Duodenal mucosa (tissue), 2 donors: Measurements from ENCODE around the gene OR9Q1.

Experiments used
- H3K27ac ChIP-seq: one replicate; pipeline ENCODE4 v1.7.0; 2013; ENCODE audit warnings: low read depth, low read length
- H3K27me3 ChIP-seq, 2 donors: one replicate each; pipeline ENCODE4 v1.7.0; 2013; ENCODE audit warnings: low read length in 2 of 2, control low read depth in 1 of 2; ENCODE audit not compliant: insufficient read depth in 2 of 2, control insufficient read depth in 1 of 2
- H3K36me3 ChIP-seq, 2 donors: one replicate each; pipeline ENCODE4 v1.7.0; 2013; ENCODE audit warnings: low read length in 2 of 2, control low read depth in 1 of 2; ENCODE audit not compliant: insufficient read depth in 2 of 2, control insufficient read depth in 1 of 2
- H3K4me1 ChIP-seq, 2 donors: one replicate each; pipeline ENCODE4 v1.7.0; 2013; ENCODE audit warnings: low read length in 2 of 2, control low read depth in 1 of 2; ENCODE audit not compliant: insufficient read depth in 2 of 2, control insufficient read depth in 1 of 2
- H3K4me3 ChIP-seq, 2 donors: one replicate each; pipeline ENCODE4 v1.7.0; 2013; ENCODE audit warnings: low read length in 2 of 2, low read depth in 1 of 2
- H3K9ac ChIP-seq, 2 donors: one replicate each; pipeline ENCODE4 v1.7.0; 2013; ENCODE audit warnings: low read length in 2 of 2, low read depth in 1 of 2
- H3K9me3 ChIP-seq, 2 donors: one replicate each; pipeline ENCODE4 v1.7.0; 2013; ENCODE audit warnings: low read length in 2 of 2, control low read depth in 1 of 2; ENCODE audit not compliant: control insufficient read depth in 1 of 2

The OR9Q1 gene

DNA sequence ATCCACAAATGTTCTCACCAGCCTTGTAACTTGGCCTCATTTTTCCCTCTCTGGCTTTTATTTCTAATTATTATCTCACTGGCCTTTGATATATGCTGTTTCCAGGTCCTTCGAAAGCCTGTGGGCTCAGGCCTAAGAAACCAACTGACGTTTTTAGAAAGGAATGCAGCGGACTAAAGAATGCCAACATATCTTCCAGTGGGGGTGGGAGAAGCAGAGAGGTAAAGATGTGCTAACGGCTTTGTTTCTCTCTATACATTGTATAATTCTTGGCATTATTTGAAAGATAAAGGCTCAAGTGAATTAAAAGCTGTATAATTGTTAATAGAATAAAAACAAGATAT, 35.3 kb downstream of the OR9Q1 start:
- no peaks in the 10 kb centered on the region for H3K36me3 ChIP-seq
- no peaks in the 10 kb centered on the region for H3K9me3 ChIP-seq
- H3K9ac ChIP-seq, result no peak overlapping the region
- no peaks in the 10 kb centered on the region for H3K27me3 ChIP-seq
- no peak overlapping the region for H3K4me3 ChIP-seq
- no peak overlapping the region for H3K27ac ChIP-seq
- H3K4me1 ChIP-seq, result peaks cover 6 to 7% of the 10 kb centered on the region in 2 donors

DNA sequence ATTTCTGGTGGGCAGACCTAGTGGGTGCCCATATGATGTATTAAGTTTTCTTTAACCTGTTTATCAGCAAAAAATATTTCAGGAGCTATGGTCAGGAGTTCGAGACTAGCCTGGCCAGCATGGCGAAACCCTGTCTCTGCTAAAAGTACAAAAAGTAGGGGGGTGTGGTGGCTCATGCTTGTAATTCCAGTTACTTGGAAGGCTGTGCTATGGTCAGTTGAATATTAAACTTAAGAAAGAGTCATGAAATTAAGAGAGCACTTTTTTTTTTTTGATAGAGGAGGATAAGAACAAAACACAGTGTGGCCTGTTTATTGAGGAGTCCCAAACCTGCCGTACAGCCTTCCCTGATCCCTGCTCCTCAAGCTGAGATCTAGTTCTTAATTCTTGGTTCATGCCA, 36.9 kb downstream of the OR9Q1 start:
- H3K4me1 ChIP-seq, result peaks cover 6 to 7% of the 10 kb centered on the region in 2 donors
- H3K27me3 ChIP-seq, result no peaks in the 10 kb centered on the region
- H3K27ac ChIP-seq, result no peak overlapping the region
- H3K4me3 ChIP-seq, result no peak overlapping the region
- H3K36me3 ChIP-seq, result no peaks in the 10 kb centered on the region
- H3K9ac ChIP-seq, result no peak overlapping the region
- H3K9me3 ChIP-seq, result no peaks in the 10 kb centered on the region

- Histone ChIP-seq H3K9ac (no peak overlapping the region), H3K27ac (no peak overlapping the region), H3K4me3 (no peak overlapping the region), H3K9me3 (no peaks in the 10 kb centered on the region), H3K27me3 (no peaks in the 10 kb centered on the region), H3K4me1 (peaks cover 6 to 7% of the 10 kb centered on the region in 2 donors), H3K36me3 (no peaks in the 10 kb centered on the region)
Measured at GRCh38 chr11:58060939-58061672, 37.4 kb downstream of the OR9Q1 start.

DNA sequence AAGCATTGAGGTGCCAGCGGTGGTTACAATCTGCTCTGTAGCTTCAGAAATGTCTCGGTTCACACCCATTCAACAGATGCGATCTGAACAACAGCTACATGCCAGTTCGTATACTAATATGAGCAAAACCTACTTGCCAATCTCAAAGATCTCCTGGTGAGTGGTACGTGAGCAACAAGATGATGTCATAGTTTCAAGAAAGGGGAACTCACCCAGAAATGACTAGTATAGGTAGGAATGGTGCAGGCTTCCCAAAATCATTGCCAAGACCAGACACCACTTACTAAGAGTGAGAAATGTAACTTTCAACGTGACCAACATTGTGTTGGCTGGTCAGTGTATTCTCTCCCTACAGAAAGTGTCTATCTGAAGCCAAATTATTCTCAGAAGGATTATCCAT, 38.1 kb downstream of the OR9Q1 start:
- Histone ChIP-seq H3K9ac (no peak overlapping the region), H3K9me3 (no peaks in the 10 kb centered on the region), H3K27me3 (no peaks in the 10 kb centered on the region), H3K4me1 (peaks cover 6 to 7% of the 10 kb centered on the region in 2 donors), H3K4me3 (no peak overlapping the region), H3K36me3 (no peaks in the 10 kb centered on the region), H3K27ac (no peak overlapping the region)

DNA sequence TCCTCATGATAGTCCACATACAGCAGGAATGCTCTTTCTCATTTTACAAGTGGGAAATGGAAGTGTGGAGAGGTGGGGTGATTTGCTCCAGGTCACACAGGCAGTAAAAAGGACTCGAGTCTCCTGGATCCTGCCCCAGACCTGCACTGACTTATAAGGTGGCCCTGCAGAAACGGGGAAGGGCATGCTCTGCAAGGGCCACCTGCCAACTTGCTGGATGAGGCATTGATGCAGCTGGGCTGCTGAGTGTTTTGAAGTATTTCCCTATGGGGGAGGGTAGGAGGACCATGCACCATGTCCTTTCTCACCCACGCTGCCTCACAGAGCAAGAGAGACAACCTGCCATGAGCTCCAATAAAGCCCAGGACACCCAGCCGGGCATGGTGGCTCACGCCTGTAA, 44.0 kb downstream of the OR9Q1 start:
- no peaks in the 10 kb centered on the region for H3K27me3 ChIP-seq
- no peaks in the 10 kb centered on the region for H3K4me1 ChIP-seq
- H3K27ac ChIP-seq, result no peak overlapping the region
- no peaks in the 10 kb centered on the region for H3K36me3 ChIP-seq
- no peak overlapping the region for H3K9ac ChIP-seq
- no peaks in the 10 kb centered on the region for H3K9me3 ChIP-seq
- no peak overlapping the region for H3K4me3 ChIP-seq

DNA sequence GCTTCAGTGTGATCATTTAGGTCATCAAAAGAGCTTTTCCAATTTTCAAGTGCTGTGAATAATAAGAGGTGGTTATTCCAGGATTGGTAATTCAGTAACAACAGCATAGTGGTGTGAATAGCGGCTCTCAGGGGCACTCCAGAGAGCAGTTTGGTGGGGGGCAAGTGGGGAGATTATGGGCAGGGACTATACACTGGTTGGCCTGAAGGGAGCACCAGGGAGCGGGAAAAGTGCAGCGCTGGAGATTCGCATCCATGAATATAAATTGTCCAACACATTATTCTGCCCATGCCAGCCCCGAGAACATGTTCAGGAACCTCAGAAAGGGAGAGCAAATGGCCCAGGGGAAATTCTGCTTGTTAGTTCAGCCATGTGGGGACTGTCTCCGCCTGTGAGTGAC, 45.0 kb downstream of the OR9Q1 start:
- no peaks in the 10 kb centered on the region for H3K36me3 ChIP-seq
- H3K4me1 ChIP-seq, result no peaks in the 10 kb centered on the region
- H3K27me3 ChIP-seq, result no peaks in the 10 kb centered on the region
- H3K9ac ChIP-seq, result no peak overlapping the region
- no peak overlapping the region for H3K4me3 ChIP-seq
- no peak overlapping the region for H3K27ac ChIP-seq
- H3K9me3 ChIP-seq, result no peaks in the 10 kb centered on the region

DNA sequence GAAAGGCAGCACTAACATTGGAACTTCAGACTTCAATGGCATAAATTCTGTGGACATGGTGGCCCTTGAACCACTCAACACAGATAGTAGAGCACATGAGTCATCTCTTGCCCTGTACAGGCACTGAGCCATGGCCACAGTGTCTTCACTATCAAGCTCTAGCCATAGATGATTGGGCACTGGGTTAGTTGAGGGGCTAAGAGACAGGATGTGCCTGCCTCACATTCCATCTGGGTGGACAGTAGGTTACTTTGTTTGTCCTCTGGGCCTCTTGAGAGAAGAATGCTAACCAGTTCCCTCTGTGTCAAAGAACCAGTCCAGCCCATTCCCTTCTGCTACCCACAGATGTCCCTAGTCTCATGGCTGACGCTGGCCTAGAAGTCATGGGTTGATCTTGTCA, 46.9 kb downstream of the OR9Q1 start:
- Histone ChIP-seq H3K27me3 (no peaks in the 10 kb centered on the region), H3K4me3 (no peak overlapping the region), H3K9ac (no peak overlapping the region), H3K4me1 (no peaks in the 10 kb centered on the region), H3K36me3 (no peaks in the 10 kb centered on the region), H3K27ac (no peak overlapping the region), H3K9me3 (no peaks in the 10 kb centered on the region)

DNA sequence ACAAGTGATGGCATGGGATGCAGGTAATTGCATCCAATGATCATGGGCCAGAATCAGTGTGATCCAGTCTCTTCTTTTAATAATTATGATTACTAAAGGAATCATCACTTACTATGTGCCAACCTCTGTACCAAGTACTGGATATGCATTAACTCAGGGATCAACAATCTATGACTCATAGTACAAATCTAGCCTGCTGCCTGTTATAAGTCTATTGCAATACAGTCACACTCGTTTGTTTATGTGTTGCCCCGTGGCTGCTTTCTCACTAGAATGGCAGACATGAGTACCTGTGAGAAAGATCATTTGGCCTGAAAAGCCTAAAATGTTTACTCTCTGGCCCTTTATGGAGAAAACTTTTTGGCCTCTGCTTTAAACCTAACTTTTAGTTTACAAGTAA, 52.1 kb downstream of the OR9Q1 start:
- no peaks in the 10 kb centered on the region for H3K9me3 ChIP-seq
- no peak overlapping the region for H3K27ac ChIP-seq
- H3K27me3 ChIP-seq, result no peaks in the 10 kb centered on the region
- H3K4me3 ChIP-seq, result no peak overlapping the region
- H3K36me3 ChIP-seq, result no peaks in the 10 kb centered on the region
- no peaks in the 10 kb centered on the region for H3K4me1 ChIP-seq
- H3K9ac ChIP-seq, result no peak overlapping the region

- Histone ChIP-seq H3K4me3 (no peak overlapping the region), H3K27me3 (no peaks in the 10 kb centered on the region), H3K27ac (no peak overlapping the region), H3K4me1 (no peaks in the 10 kb centered on the region), H3K36me3 (no peaks in the 10 kb centered on the region), H3K9ac (no peak overlapping the region), H3K9me3 (no peaks in the 10 kb centered on the region)
Measured at GRCh38 chr11:58086528-58086927, 62.8 kb downstream of the OR9Q1 start.

GRCh38 chr11:58097437-58097836, 73.8 kb downstream of the OR9Q1 start:
- H3K27ac ChIP-seq, result no peak overlapping the region
- H3K27me3 ChIP-seq, result no peaks in the 10 kb centered on the region
- H3K36me3 ChIP-seq, result no peaks in the 10 kb centered on the region
- H3K9me3 ChIP-seq, result no peaks in the 10 kb centered on the region
- no peak overlapping the region for H3K9ac ChIP-seq
- no peak overlapping the region for H3K4me3 ChIP-seq
- H3K4me1 ChIP-seq, result no peaks in the 10 kb centered on the region

DNA sequence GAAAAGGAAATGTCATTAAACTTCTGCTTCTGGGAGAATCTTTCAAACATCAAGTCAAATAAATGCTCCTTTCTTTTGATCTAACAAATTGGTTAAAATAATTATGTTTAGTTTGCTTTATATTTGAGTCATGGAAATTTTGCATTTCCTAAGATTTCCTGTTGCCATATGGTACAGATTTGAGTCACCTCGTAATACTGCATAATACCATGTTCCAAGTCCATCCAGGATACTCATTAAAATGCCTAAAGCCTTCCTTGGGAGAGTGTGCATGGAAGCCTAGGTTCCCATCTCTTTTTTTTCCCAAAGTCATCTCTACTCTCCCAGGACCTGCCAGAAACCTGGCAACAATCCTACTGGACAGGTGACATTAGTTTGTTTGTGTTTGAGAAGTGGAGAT, 97.4 kb downstream of the OR9Q1 start:
- no peaks in the 10 kb centered on the region for H3K36me3 ChIP-seq
- no peak overlapping the region for H3K9ac ChIP-seq
- no peaks in the 10 kb centered on the region for H3K9me3 ChIP-seq
- no peaks in the 10 kb centered on the region for H3K27me3 ChIP-seq
- no peaks in the 10 kb centered on the region for H3K4me1 ChIP-seq
- H3K27ac ChIP-seq, result no peak overlapping the region
- H3K4me3 ChIP-seq, result no peak overlapping the region
